ENCODE measurements around the gene AQP2.

DNA sequence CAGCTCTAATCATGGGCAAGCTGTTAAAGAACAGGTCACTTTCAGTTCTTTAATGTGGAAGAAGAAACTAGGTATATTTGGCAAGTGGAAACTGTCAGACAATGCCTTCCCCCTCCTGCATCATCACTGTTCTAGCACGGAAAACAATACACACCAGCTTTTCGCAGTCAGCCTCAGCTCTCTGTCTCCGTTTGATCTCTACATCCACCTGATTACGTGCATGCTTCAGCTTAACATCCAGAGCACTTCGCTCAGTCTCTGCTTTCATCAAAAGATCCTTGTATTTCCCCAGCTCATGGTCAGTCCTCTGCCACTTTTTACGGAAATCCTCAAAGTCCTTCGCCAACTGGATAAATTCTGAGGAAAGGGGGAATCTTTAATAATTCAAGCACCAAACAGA lies 55.7 kb downstream of the AQP2 start:
- TF ChIP-seq, protein P1, sequence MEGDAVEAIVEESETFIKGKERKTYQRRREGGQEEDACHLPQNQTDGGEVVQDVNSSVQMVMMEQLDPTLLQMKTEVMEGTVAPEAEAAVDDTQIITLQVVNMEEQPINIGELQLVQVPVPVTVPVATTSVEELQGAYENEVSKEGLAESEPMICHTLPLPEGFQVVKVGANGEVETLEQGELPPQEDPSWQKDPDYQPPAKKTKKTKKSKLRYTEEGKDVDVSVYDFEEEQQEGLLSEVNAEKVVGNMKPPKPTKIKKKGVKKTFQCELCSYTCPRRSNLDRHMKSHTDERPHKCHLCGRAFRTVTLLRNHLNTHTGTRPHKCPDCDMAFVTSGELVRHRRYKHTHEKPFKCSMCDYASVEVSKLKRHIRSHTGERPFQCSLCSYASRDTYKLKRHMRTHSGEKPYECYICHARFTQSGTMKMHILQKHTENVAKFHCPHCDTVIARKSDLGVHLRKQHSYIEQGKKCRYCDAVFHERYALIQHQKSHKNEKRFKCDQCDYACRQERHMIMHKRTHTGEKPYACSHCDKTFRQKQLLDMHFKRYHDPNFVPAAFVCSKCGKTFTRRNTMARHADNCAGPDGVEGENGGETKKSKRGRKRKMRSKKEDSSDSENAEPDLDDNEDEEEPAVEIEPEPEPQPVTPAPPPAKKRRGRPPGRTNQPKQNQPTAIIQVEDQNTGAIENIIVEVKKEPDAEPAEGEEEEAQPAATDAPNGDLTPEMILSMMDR (IDR thresholded peaks at IDR 0.05) = no peak
- TF ChIP-seq POLR2A (IDR thresholded peaks at IDR 0.05) = no peak

Measured in uterus (tissue), 2 donors.